Measurements from ENCODE around the gene EHMT1. TPM values are rescaled to one million over a fixed set of nuclear protein-coding genes. Genes with fewer than 3 reads are reported as not detected.
A peak's percentile ranks its signal among the peaks of the same experiment; 100 is the strongest.

The EHMT1 gene
- total and polyA plus RNA-seq, 10 of the 15 experiments (the other 5 are each of a cell fraction or from before 2014, with no cell fraction given): 2.9 to 100 (median 48.1) TPM

DNA sequence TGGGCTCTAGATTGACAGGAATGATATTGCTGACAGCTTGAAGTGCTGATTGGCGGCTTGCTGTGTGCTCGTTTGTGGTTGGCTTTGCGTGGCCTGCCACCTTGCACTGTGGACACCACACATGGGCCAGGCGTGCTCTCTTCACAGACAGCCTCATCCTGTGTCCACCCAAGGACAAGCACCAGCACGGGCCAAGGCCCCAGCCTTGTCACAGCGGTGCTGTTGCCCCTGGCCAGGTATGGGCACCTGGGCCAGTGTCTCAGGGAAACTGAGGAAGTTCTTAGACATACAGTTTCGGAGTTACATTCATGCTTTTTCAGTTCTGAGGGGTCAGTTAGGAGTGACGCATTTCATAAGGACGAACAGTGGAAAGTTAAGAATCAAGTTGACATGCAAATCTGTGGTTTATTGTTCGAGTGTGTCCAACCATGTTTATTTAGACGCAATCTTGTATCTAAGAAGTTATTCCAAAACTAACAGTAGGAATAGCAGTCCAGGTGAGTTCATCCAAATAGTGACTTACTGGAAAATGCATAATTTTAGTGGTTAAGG, 125.9 kb downstream of the EHMT1 start (continued):
- no peak for TF ChIP-seq ZNF274 (IDR thresholded peaks at IDR 0.05; ENCODE audit: insufficient read depth, insufficient read length)
- TF ChIP-seq, protein P1, sequence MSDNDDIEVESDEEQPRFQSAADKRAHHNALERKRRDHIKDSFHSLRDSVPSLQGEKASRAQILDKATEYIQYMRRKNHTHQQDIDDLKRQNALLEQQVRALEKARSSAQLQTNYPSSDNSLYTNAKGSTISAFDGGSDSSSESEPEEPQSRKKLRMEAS (IDR thresholded peaks at IDR 0.05; ENCODE audit: low read depth, low read length): 0 out of 2 replicates have a peak, but pooled peaks have one; percentile 7
- TF ChIP-seq HDAC6 (IDR thresholded peaks at IDR 0.05; ENCODE audit: unreplicated experiment): no peak
- peak; percentile 79; the same call in 1 of the 2 replicates for TF ChIP-seq GATAD2B (conservative IDR thresholded peaks at IDR 0.05; ENCODE audit: low read depth)
- no peak for TF ChIP-seq SP1 (IDR thresholded peaks at IDR 0.05; ENCODE audit: low read depth, low read length)
- TF ChIP-seq TCF12 (IDR thresholded peaks at IDR 0.05; ENCODE audit: low read depth, low read length): 0 out of 2 replicates have a peak, but pooled peaks have one; percentile 38
- no peak for TF ChIP-seq MYC (IDR thresholded peaks at IDR 0.05; ENCODE audit: insufficient read depth, insufficient read length, insufficient replicate concordance, low read length, severe bottlenecking)
- TF ChIP-seq HCFC1 (IDR thresholded peaks at IDR 0.05; ENCODE audit: low read length): no peak
- no peak for TF ChIP-seq YY1 (IDR thresholded peaks at IDR 0.05; ENCODE audit: low read depth, low read length)
- no peak for TF ChIP-seq SUPT20H (IDR thresholded peaks at IDR 0.05; ENCODE audit: borderline replicate concordance, control insufficient read depth, low read depth, low read length)
- no peak for TF ChIP-seq JUNB (IDR thresholded peaks at IDR 0.05)
- TF ChIP-seq, protein P2, sequence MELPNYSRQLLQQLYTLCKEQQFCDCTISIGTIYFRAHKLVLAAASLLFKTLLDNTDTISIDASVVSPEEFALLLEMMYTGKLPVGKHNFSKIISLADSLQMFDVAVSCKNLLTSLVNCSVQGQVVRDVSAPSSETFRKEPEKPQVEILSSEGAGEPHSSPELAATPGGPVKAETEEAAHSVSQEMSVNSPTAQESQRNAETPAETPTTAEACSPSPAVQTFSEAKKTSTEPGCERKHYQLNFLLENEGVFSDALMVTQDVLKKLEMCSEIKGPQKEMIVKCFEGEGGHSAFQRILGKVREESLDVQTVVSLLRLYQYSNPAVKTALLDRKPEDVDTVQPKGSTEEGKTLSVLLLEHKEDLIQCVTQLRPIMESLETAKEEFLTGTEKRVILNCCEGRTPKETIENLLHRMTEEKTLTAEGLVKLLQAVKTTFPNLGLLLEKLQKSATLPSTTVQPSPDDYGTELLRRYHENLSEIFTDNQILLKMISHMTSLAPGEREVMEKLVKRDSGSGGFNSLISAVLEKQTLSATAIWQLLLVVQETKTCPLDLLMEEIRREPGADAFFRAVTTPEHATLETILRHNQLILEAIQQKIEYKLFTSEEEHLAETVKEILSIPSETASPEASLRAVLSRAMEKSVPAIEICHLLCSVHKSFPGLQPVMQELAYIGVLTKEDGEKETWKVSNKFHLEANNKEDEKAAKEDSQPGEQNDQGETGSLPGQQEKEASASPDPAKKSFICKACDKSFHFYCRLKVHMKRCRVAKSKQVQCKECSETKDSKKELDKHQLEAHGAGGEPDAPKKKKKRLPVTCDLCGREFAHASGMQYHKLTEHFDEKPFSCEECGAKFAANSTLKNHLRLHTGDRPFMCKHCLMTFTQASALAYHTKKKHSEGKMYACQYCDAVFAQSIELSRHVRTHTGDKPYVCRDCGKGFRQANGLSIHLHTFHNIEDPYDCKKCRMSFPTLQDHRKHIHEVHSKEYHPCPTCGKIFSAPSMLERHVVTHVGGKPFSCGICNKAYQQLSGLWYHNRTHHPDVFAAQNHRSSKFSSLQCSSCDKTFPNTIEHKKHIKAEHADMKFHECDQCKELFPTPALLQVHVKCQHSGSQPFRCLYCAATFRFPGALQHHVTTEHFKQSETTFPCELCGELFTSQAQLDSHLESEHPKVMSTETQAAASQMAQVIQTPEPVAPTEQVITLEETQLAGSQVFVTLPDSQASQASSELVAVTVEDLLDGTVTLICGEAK (IDR thresholded peaks at IDR 0.05; ENCODE audit: borderline replicate concordance): no peak
- no peak for TF ChIP-seq RFX5 (IDR thresholded peaks at IDR 0.05; ENCODE audit: low read depth, low read length)
- no peak for TF ChIP-seq NR2F1 (conservative IDR thresholded peaks at IDR 0.05)
- TF ChIP-seq, protein P3, sequence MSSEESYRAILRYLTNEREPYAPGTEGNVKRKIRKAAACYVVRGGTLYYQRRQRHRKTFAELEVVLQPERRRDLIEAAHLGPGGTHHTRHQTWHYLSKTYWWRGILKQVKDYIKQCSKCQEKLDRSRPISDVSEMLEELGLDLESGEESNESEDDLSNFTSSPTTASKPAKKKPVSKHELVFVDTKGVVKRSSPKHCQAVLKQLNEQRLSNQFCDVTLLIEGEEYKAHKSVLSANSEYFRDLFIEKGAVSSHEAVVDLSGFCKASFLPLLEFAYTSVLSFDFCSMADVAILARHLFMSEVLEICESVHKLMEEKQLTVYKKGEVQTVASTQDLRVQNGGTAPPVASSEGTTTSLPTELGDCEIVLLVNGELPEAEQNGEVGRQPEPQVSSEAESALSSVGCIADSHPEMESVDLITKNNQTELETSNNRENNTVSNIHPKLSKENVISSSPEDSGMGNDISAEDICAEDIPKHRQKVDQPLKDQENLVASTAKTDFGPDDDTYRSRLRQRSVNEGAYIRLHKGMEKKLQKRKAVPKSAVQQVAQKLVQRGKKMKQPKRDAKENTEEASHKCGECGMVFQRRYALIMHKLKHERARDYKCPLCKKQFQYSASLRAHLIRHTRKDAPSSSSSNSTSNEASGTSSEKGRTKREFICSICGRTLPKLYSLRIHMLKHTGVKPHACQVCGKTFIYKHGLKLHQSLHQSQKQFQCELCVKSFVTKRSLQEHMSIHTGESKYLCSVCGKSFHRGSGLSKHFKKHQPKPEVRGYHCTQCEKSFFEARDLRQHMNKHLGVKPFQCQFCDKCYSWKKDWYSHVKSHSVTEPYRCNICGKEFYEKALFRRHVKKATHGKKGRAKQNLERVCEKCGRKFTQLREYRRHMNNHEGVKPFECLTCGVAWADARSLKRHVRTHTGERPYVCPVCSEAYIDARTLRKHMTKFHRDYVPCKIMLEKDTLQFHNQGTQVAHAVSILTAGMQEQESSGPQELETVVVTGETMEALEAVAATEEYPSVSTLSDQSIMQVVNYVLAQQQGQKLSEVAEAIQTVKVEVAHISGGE (CRISPR knock-in tag; IDR thresholded peaks at IDR 0.05): no peak
- no peak for TF ChIP-seq CEBPB (IDR thresholded peaks at IDR 0.05; ENCODE audit: borderline replicate concordance in 1 of 2, low read depth in 2 of 2, low read length in 2 of 2)
- TF ChIP-seq EZH2 (IDR thresholded peaks at IDR 0.05; ENCODE audit: borderline replicate concordance, control insufficient read depth, low read depth, low read length): no peak
- TF ChIP-seq IRF4 (IDR thresholded peaks at IDR 0.05; ENCODE audit: low read depth, low read length): 0 out of 2 replicates have a peak, but pooled peaks have one; percentile 29
- TF ChIP-seq NR2C2 (IDR thresholded peaks at IDR 0.05; ENCODE audit: borderline replicate concordance, control insufficient read depth, insufficient read length, low read depth): no peak
- TF ChIP-seq SMARCA5 (IDR thresholded peaks at IDR 0.05): peak; percentile 87; the same call in 1 of the 2 replicates
- no peak for TF ChIP-seq SIX5 (IDR thresholded peaks at IDR 0.05; ENCODE audit: low read depth, low read length, severe bottlenecking)
- TF ChIP-seq CHD1 (IDR thresholded peaks at IDR 0.05; ENCODE audit: low read depth, low read length): no peak
- no peak for TF ChIP-seq KDM1A (IDR thresholded peaks at IDR 0.05; ENCODE audit: borderline replicate concordance)
- TF ChIP-seq ATF7 (IDR thresholded peaks at IDR 0.05; ENCODE audit: low read depth): peak; percentile 79
- no peak for TF ChIP-seq ZNF217 (IDR thresholded peaks at IDR 0.05)

All from GM12878 (cell line).